H1 (cell line): ENCODE data around the gene RETREG1. TPM values are rescaled to one million over a fixed set of nuclear protein-coding genes. Genes with fewer than 3 reads are reported as not detected.

Experiments used
- CTCF ChIA-PET: fragments of 300-600 bp; sonication (Branson Sonifier 250); formaldehyde crosslinking; loops from one replicate; lab custom pipeline; 2021; ENCODE audit not compliant: partially characterized antibody; lab: Charles Lee
- POLR2A ChIA-PET: fragments of 300-600 bp; sonication (Branson Sonifier 250); formaldehyde crosslinking; loops from one replicate; lab custom pipeline; 2021; ENCODE audit warnings: inconsistent platforms; ENCODE audit not compliant: partially characterized antibody; lab: Charles Lee
- DNase-seq, 2 experiments: peaks; one replicate each; pipeline versions ENCODE4 v3.0.0 to v3.0.0-alpha.2; 2010 to 2022; ENCODE audit warnings: low spot score in 2 of 2, low read depth in 1 of 2, mixed read lengths in 1 of 2
- FAIRE-seq: peaks from 2 replicates; lab custom pipeline; 2011; peaks lifted over from hg19 to GRCh38; lab: Jason Lieb, UNC
- H2AFZ ChIP-seq: 2 replicates; pipeline ENCODE4 v1.8.1; 2012; ENCODE audit warnings: low read length, inconsistent platforms
- H2AK5ac ChIP-seq: 2 replicates; pipeline ENCODE4 v1.6.1; 2013; ENCODE audit warnings: low read depth, low read length
- H2BK120ac ChIP-seq: replicated peaks from 2 replicates; pipeline ENCODE3; 2013; ENCODE audit warnings: low read depth, low read length, inconsistent platforms
- H2BK12ac ChIP-seq: 2 replicates; pipeline ENCODE4 v1.6.1; 2013; ENCODE audit warnings: low read depth, low read length
- H2BK15ac ChIP-seq: 2 replicates; pipeline ENCODE4 v1.6.1; 2013; ENCODE audit warnings: low read length
- H2BK20ac ChIP-seq: 2 replicates; pipeline ENCODE4 v1.6.1; 2013; ENCODE audit warnings: low read length
- H2BK5ac ChIP-seq: 2 replicates; pipeline ENCODE4 v1.6.1; 2013; ENCODE audit warnings: low read depth, low read length
- H3K14ac ChIP-seq: 2 replicates; pipeline ENCODE4 v1.6.1; 2013; ENCODE audit warnings: inconsistent platforms; ENCODE audit not compliant: insufficient read length
- H3K18ac ChIP-seq: 2 replicates; pipeline ENCODE4 v1.6.1; 2013; ENCODE audit warnings: low read length; ENCODE audit errors: extremely low read depth
- H3K23ac ChIP-seq: 2 replicates; pipeline ENCODE4 v1.6.1; 2013; ENCODE audit warnings: inconsistent platforms; ENCODE audit not compliant: insufficient read length
- H3K23me2 ChIP-seq: 2 replicates; pipeline ENCODE4 v1.6.1; 2013; ENCODE audit warnings: low read depth, low read length
- H3K27ac ChIP-seq: 2 replicates; pipeline ENCODE4 v1.6.1; 2011; ENCODE audit warnings: low read depth, low read length, inconsistent platforms
- H3K27me3 ChIP-seq, 4 experiments: replicated peaks in 1 of 4; 1 replicate in 1 of 4; 2 replicates in 3 of 4; pipeline versions ENCODE4 v1.6.1 to v1.8.1; 2011 to 2013; ENCODE audit warnings: low read length in 3 of 4, mild to moderate bottlenecking in 3 of 4, inconsistent platforms in 2 of 4, mixed read lengths in 2 of 4, moderate library complexity in 1 of 4; ENCODE audit not compliant: control insufficient read depth in 3 of 4, insufficient read depth in 3 of 4; ENCODE audit errors: extremely low read depth in 1 of 4
- H3K36me3 ChIP-seq, 4 experiments: 2 replicates each; pipeline versions ENCODE4 v1.6.1 to v1.8.1; 2011 to 2013; ENCODE audit warnings: mild to moderate bottlenecking in 4 of 4, low read length in 3 of 4, moderate library complexity in 2 of 4, control low read depth in 1 of 4, inconsistent platforms in 1 of 4; ENCODE audit not compliant: insufficient read depth in 4 of 4, control insufficient read depth in 2 of 4
- H3K4ac ChIP-seq: replicated peaks from 2 replicates; pipeline ENCODE3; 2013; ENCODE audit warnings: low read length, low read depth, mixed read lengths, inconsistent platforms; ENCODE audit not compliant: insufficient read length
- H3K4me1 ChIP-seq, 4 experiments: replicated peaks in 1 of 4; 1 replicate in 1 of 4; 2 replicates in 3 of 4; pipeline versions ENCODE4 v1.6.1 to v1.8.1; 2011 to 2013; ENCODE audit warnings: low read length in 3 of 4, inconsistent platforms in 2 of 4, mixed read lengths in 1 of 4; ENCODE audit not compliant: insufficient read depth in 4 of 4, control insufficient read depth in 3 of 4
- H3K4me2 ChIP-seq, 2 experiments: 2 replicates each; pipeline versions ENCODE4 v1.6.1 to v1.8.1; 2011 to 2013; ENCODE audit warnings: low read depth in 2 of 2, low read length in 2 of 2, control low read depth in 1 of 2, inconsistent platforms in 1 of 2, mild to moderate bottlenecking in 1 of 2; ENCODE audit not compliant: insufficient read depth in 1 of 2
- H3K4me3 ChIP-seq, 4 experiments: fragments of 200-600, 300-600 bp in 1 of 4; sonication (generic), shearing (Covaris generic), sonication (Bioruptor Twin) in 1 of 4; 2 replicates each; pipeline versions ENCODE4 v1.5.1 to v1.8.1; 2011 to 2016; ENCODE audit warnings: low read length in 4 of 4, low read depth in 3 of 4, control low read depth in 2 of 4, inconsistent platforms in 2 of 4, mild to moderate bottlenecking in 2 of 4, mixed read lengths in 1 of 4, moderate library complexity in 1 of 4; ENCODE audit not compliant: insufficient read depth in 2 of 4; ENCODE audit errors: extremely low read depth in 1 of 4
- H3K56ac ChIP-seq: replicated peaks from 2 replicates; pipeline ENCODE3; 2013; ENCODE audit warnings: low read depth, mild to moderate bottlenecking, mixed read lengths, low read length, inconsistent platforms; ENCODE audit not compliant: insufficient read length
- H3K79me1 ChIP-seq: 2 replicates; pipeline ENCODE4 v1.6.1; 2013; ENCODE audit warnings: low read depth, low read length, control low read depth
- H3K79me2 ChIP-seq, 2 experiments: 2 replicates each; pipeline versions ENCODE4 v1.6.1 to v1.8.1; 2012 to 2013; ENCODE audit warnings: low read length in 2 of 2, mild to moderate bottlenecking in 2 of 2, inconsistent platforms in 1 of 2; ENCODE audit not compliant: insufficient read depth in 2 of 2, control insufficient read depth in 1 of 2
- H3K9ac ChIP-seq, 4 experiments: replicated peaks in 1 of 4; 1 replicate in 1 of 4; 2 replicates in 3 of 4; pipeline versions ENCODE4 v1.6.1 to v1.8.1; 2011 to 2013; ENCODE audit warnings: low read depth in 3 of 4, low read length in 3 of 4, control low read depth in 2 of 4, mild to moderate bottlenecking in 2 of 4, moderate library complexity in 2 of 4, inconsistent platforms in 1 of 4; ENCODE audit errors: extremely low read depth in 1 of 4
- H3K9me3 ChIP-seq, 2 experiments: 2 replicates each; pipeline versions ENCODE4 v1.6.1 to v1.8.1; 2012 to 2013; ENCODE audit warnings: mild to moderate bottlenecking in 2 of 2, moderate library complexity in 2 of 2, control low read depth in 1 of 2, inconsistent platforms in 1 of 2, low read depth in 1 of 2, low read length in 1 of 2, mixed read lengths in 1 of 2; ENCODE audit not compliant: insufficient read depth in 2 of 2
- H4K20me1 ChIP-seq, 2 experiments: replicated peaks in 1 of 2; 2 replicates each; pipeline versions ENCODE3 to v1.8.1; 2011 to 2013; ENCODE audit warnings: inconsistent platforms in 2 of 2, low read length in 2 of 2, mild to moderate bottlenecking in 1 of 2; ENCODE audit not compliant: insufficient read depth in 2 of 2, control insufficient read depth in 1 of 2
- H4K5ac ChIP-seq: 2 replicates; pipeline ENCODE4 v1.6.1; 2013; ENCODE audit warnings: low read length, low read depth, mixed read lengths, inconsistent platforms; ENCODE audit not compliant: insufficient read length
- H4K8ac ChIP-seq: 2 replicates; pipeline ENCODE4 v1.8.0; 2013; ENCODE audit warnings: mild to moderate bottlenecking, moderate library complexity, low read length, inconsistent platforms; ENCODE audit not compliant: insufficient read depth; ENCODE audit errors: extremely low read depth
- H4K91ac ChIP-seq: replicated peaks from 2 replicates; pipeline ENCODE3; 2013; ENCODE audit warnings: low read length, mixed read lengths, inconsistent platforms; ENCODE audit not compliant: insufficient read length
- BACH1 ChIP-seq: IDR thresholded peaks from 2 replicates; pipeline ENCODE4 v1.6.1; 2012; ENCODE audit warnings: low read length, improper control_type of control experiment
- BCL11A ChIP-seq, 2 experiments: IDR thresholded peaks; one replicate each; pipeline ENCODE4 v1.6.1; 2011; ENCODE audit warnings: low read depth in 2 of 2, low read length in 2 of 2, mild to moderate bottlenecking in 2 of 2
- BRCA1 ChIP-seq: IDR thresholded peaks from 2 replicates; pipeline ENCODE4 v1.6.1; 2012; ENCODE audit warnings: low read depth, low read length, improper control_type of control experiment
- CBX8 ChIP-seq: fragments of 300-800, 300-1000 bp; sonication (generic); IDR thresholded peaks from 2 replicates; pipeline ENCODE4 v1.7.1; 2016; ENCODE audit warnings: low read depth, low read length, borderline replicate concordance
- CEBPB ChIP-seq: IDR thresholded peaks from 2 replicates; pipeline ENCODE4 v1.6.1; 2012; ENCODE audit warnings: low read depth, low read length
- FOSL1 ChIP-seq: IDR thresholded peaks from 2 replicates; pipeline ENCODE4 v1.6.1; 2011; ENCODE audit warnings: mild to moderate bottlenecking, low read depth, low read length, moderate library complexity; ENCODE audit not compliant: insufficient read depth
- HDAC2 ChIP-seq, 2 experiments: fragments of 300-600 bp in 1 of 2; sonication (generic) in 1 of 2; IDR thresholded peaks; 2 replicates each; pipeline ENCODE4 v1.6.1; 2011 to 2012; ENCODE audit warnings: low read depth in 2 of 2, low read length in 2 of 2, mild to moderate bottlenecking in 2 of 2, moderate library complexity in 2 of 2, borderline replicate concordance in 1 of 2, inconsistent platforms in 1 of 2
- MAX ChIP-seq: IDR thresholded peaks from 2 replicates; pipeline ENCODE4 v1.6.1; 2012; ENCODE audit warnings: inconsistent platforms
- POLR2A ChIP-seq, 2 experiments: IDR thresholded peaks; 1 replicate in 1 of 2; 2 replicates in 1 of 2; pipeline ENCODE4 v1.6.1; 2011; ENCODE audit warnings: low read depth in 2 of 2, low read length in 2 of 2, mild to moderate bottlenecking in 2 of 2; ENCODE audit errors: control extremely low read depth in 1 of 2
- RXRA ChIP-seq: IDR thresholded peaks from 2 replicates; pipeline ENCODE4 v1.6.1; 2011; ENCODE audit warnings: low read depth, mild to moderate bottlenecking, low read length, moderate library complexity; ENCODE audit not compliant: insufficient read depth
- SIRT6 ChIP-seq: IDR thresholded peaks from one replicate; pipeline ENCODE4 v1.7.1; 2012; ENCODE audit warnings: low read length, inconsistent platforms
- SIX5 ChIP-seq: IDR thresholded peaks from 2 replicates; pipeline ENCODE4 v1.6.1; 2011; ENCODE audit warnings: mild to moderate bottlenecking, low read depth, low read length
- TAF1 ChIP-seq: IDR thresholded peaks from 2 replicates; pipeline ENCODE4 v1.6.1; 2011; ENCODE audit warnings: mild to moderate bottlenecking, low read depth, low read length
- TAF7 ChIP-seq: optimal IDR thresholded peaks from 2 replicates; pipeline ENCODE3; 2011; ENCODE audit warnings: low read depth, mild to moderate bottlenecking, inconsistent platforms, low read length, moderate library complexity, borderline replicate concordance
- WGBS, 2 experiments: shearing (Covaris generic) in 1 of 2; methylation state at CpG; one replicate each; pipeline versions ENCODE4 v1.1.6 to v1.1.7; 2013 to 2015; ENCODE audit warnings: low lambda C conversion rate in 2 of 2, mixed read lengths in 2 of 2, inconsistent platforms in 1 of 2, low coverage in 1 of 2, missing lambda C conversion rate in 1 of 2; ENCODE audit not compliant: insufficient replicate concordance in 2 of 2, insufficient coverage in 1 of 2, insufficient read length in 1 of 2; ENCODE audit errors: extremely low coverage in 1 of 2, missing lambda C conversion rate in 1 of 2; 5-methylcytosine and 5-hydroxymethylcytosine counted together
- polyA plus RNA-seq, 7 experiments: library from polyadenylated mRNA; depleted of rRNA in 3 of 7; stranded (reverse) in 5 of 7; unstranded in 2 of 7; fragments of >200 nt in 5 of 7; fragments of 200-250 nt in 2 of 7; gene quantifications; 1 replicate in 5 of 7; 2 replicates in 1 of 7; 4 replicates in 1 of 7; pipeline versions ENCODE4 v1.2.1 to v1.2.3, GENCODE V29; 2011 to 2013; ENCODE audit warnings: missing spikeins in 2 of 7, mixed read lengths in 2 of 7
- total RNA-seq: library from RNA; stranded (reverse); fragmentation: NEBNext Ultra II Directional; extraction: Animal tissue kit (Norgen Biotek cat#: 25700); gene quantifications from 2 replicates; pipeline ENCODE4 v1.2.1, GENCODE V29; 2021

RETREG1 gene
- total and polyA plus RNA-seq, 2 of the 8 experiments (the other 6 are each of a cell fraction or from before 2014, with no cell fraction given), result 0.62 to 1.9 TPM

- no peak overlapping the region for H3K18ac ChIP-seq
- no peak overlapping the region for H4K91ac ChIP-seq
- no peak overlapping the region for H3K4ac ChIP-seq
- H3K4me1 ChIP-seq, result no peaks in the 10 kb centered on the region
- ChIA-PET POLR2A (interaction anchor here (1.2 kb wide), 1 partner anchor 9 kb away, joined by 3 read pairs; no protein-coding TSS in a partner anchor), CTCF (interaction anchor here (1.0 to 9.7 kb wide), 7 partner anchors 9 to 706 kb away, joined by 3 to 155 read pairs (median 4); no protein-coding TSS in a partner anchor)
- no peak overlapping the region for H3K14ac ChIP-seq
- no peaks in the 10 kb centered on the region for H3K36me3 ChIP-seq
- no peaks in the 10 kb centered on the region for H3K23me2 ChIP-seq
- H3K27me3 ChIP-seq, result no peaks in the 10 kb centered on the region
- DNase-seq, result no peak
- H3K56ac ChIP-seq, result no peak overlapping the region
- H2BK120ac ChIP-seq, result no peak overlapping the region
- no peaks in the 10 kb centered on the region for H3K79me2 ChIP-seq
- H4K5ac ChIP-seq, result no peak overlapping the region
- TF ChIP-seq RXRA, result no peak
- TF ChIP-seq FOSL1, result no peak
- no peak for TF ChIP-seq POLR2A (IDR thresholded peaks at IDR 0.05; ENCODE audit: control extremely low read depth in 1 of 2, low read depth in 2 of 2, low read length in 2 of 2)
- no peak for TF ChIP-seq BACH1
- TF ChIP-seq BCL11A (IDR thresholded peaks at IDR 0.05; ENCODE audit: low read depth in 2 of 2, low read length in 2 of 2), result no peak
- TF ChIP-seq SIRT6, result no peak
- no peak for TF ChIP-seq TAF1
- no peak for TF ChIP-seq SIX5
- no peak for TF ChIP-seq CEBPB
- no peak for TF ChIP-seq MAX
- TF ChIP-seq BRCA1, result no peak
- no peak for TF ChIP-seq CBX8
- no peak for TF ChIP-seq HDAC2 (IDR thresholded peaks at IDR 0.05; ENCODE audit: borderline replicate concordance in 1 of 2, low read depth in 2 of 2, low read length in 2 of 2)
- no peak for TF ChIP-seq TAF7
- H2BK15ac ChIP-seq, result no peak overlapping the region
- no peak overlapping the region for H2BK20ac ChIP-seq
- H3K4me3 ChIP-seq, result no peak overlapping the region
- H3K4me2 ChIP-seq, result no peak overlapping the region
- no peak for FAIRE-seq
- no peak overlapping the region for H4K8ac ChIP-seq
- no peak overlapping the region for H2AFZ ChIP-seq
- no peak overlapping the region for H3K27ac ChIP-seq
- 75% methylated on average over 1 of the region's 1 CpG; no CpG with 5 or more reads in 1 of the 2 experiments for WGBS, 2 experiments
- H2BK5ac ChIP-seq, result no peak overlapping the region
- no peak overlapping the region for H2BK12ac ChIP-seq
- H2AK5ac ChIP-seq, result no peak overlapping the region
- H3K9ac ChIP-seq, result no peak overlapping the region
- H3K9me3 ChIP-seq, result no peaks in the 10 kb centered on the region
- H3K23ac ChIP-seq, result no peak overlapping the region
- H3K79me1 ChIP-seq, result no peaks in the 10 kb centered on the region
- H4K20me1 ChIP-seq, result no peaks in the 10 kb centered on the region
Observed at GRCh38 chr5:16484081-16484480, 132.7 kb downstream of the RETREG1 start.
